Measurements from ENCODE around the gene CDT1. TPM values are rescaled to one million over a fixed set of nuclear protein-coding genes. Genes with fewer than 3 reads are reported as not detected.

The CDT1 gene
- total RNA-seq, 1 experiment from 2014 or later = 160 TPM

GRCh38 chr16:88833086-88833485, 29.5 kb downstream of the CDT1 start (continued):
- TF ChIP-seq SIN3A (IDR thresholded peaks at IDR 0.05; ENCODE audit: low read depth) (no peak), ZFX (IDR thresholded peaks at IDR 0.05) (no peak)

DNA sequence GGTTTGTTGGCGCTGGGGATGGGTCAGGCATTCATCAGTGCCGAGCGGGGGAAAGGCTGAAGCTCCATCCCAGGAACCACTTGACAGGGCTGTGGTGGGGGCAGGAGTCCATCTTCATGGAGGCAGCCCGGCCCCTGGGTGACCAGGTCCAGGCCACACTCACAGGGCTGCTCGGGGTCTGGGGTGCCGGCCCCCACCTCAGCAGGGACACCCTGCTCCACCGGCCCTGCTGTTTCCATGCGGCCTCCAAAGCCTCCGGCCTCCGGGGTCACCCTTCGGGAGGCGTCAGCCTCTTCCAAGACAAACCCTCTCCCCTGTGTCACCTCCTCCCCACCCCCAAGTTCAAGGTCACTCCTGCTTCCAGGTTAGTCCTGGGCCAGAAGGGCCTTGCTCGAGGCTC, 31.1 kb downstream of the CDT1 start:
- ChIA-PET RAD21 (ENCODE audit: low non-redundant PET in 1 of 2, low total read pairs in 2 of 2, uncharacterized antibody in 2 of 2, unreplicated experiment in 2 of 2) (no interaction called here), POLR2A (no interaction called here), CTCF (no interaction called here)
- no peak overlapping the region for H3K4me2 ChIP-seq (ENCODE audit: low read length)
- H3K27ac ChIP-seq (ENCODE audit: low read depth, low read length) = no peak overlapping the region
- H2AFZ ChIP-seq (ENCODE audit: low read depth, low read length, poor library complexity, severe bottlenecking) = no peak overlapping the region
- ATAC-seq (no peak), DNase-seq (ENCODE audit: low read depth, low spot score) (no peak)
- no peaks in the 10 kb centered on the region for H3K27me3 ChIP-seq (ENCODE audit: insufficient read depth, low read length)
- intact Hi-C loops (cut with micrococcal nuclease) = no loop called here
- H3K79me2 ChIP-seq (ENCODE audit: insufficient read depth, low read length) = no peaks in the 10 kb centered on the region
- H3K9me2 ChIP-seq (ENCODE audit: insufficient read depth) = no peaks in the 10 kb centered on the region
- H3K4me1 ChIP-seq (ENCODE audit: control insufficient read depth in 1 of 2, insufficient read depth in 2 of 2, low read length in 2 of 2) = peaks cover 0 to 4% of the 10 kb centered on the region in 2 experiments; a peak in 1 of 4 replicates
- H3K9ac ChIP-seq (ENCODE audit: low read length) = no peak overlapping the region
- H3K4me3 ChIP-seq (replicated peaks in 1 of 2; ENCODE audit: low read depth in 1 of 2, low read length in 2 of 2) = no peak overlapping the region
- H3K36me3 ChIP-seq (ENCODE audit: control insufficient read depth in 1 of 2, insufficient read depth in 2 of 2, low read length in 2 of 2) = no peaks in the 10 kb centered on the region
- no peak for TF ChIP-seq SP1 (IDR thresholded peaks at IDR 0.05; ENCODE audit: low read depth)
- TF ChIP-seq FOSL1 (IDR thresholded peaks at IDR 0.05; ENCODE audit: low read depth) = no peak
- no peak for TF ChIP-seq SIN3A (IDR thresholded peaks at IDR 0.05; ENCODE audit: low read depth)
- TF ChIP-seq POLR2AphosphoS5 (IDR thresholded peaks at IDR 0.05; ENCODE audit: low read depth, low read length) = no peak
- TF ChIP-seq TCF7L2 (IDR thresholded peaks at IDR 0.05; ENCODE audit: borderline replicate concordance, extremely low read depth, insufficient read depth, insufficient read length) = no peak
- no peak for TF ChIP-seq ZNF274 (IDR thresholded peaks at IDR 0.05; ENCODE audit: low read depth, low read length)
- no peak for TF ChIP-seq SRF (IDR thresholded peaks at IDR 0.05; ENCODE audit: low read depth)
- TF ChIP-seq, protein P1, sequence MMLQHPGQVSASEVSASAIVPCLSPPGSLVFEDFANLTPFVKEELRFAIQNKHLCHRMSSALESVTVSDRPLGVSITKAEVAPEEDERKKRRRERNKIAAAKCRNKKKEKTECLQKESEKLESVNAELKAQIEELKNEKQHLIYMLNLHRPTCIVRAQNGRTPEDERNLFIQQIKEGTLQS (IDR thresholded peaks at IDR 0.05) = no peak
- no peak for TF ChIP-seq YY1 (IDR thresholded peaks at IDR 0.05; ENCODE audit: extremely low read depth, insufficient replicate concordance, low read depth, low read length)
- TF ChIP-seq, protein P2, sequence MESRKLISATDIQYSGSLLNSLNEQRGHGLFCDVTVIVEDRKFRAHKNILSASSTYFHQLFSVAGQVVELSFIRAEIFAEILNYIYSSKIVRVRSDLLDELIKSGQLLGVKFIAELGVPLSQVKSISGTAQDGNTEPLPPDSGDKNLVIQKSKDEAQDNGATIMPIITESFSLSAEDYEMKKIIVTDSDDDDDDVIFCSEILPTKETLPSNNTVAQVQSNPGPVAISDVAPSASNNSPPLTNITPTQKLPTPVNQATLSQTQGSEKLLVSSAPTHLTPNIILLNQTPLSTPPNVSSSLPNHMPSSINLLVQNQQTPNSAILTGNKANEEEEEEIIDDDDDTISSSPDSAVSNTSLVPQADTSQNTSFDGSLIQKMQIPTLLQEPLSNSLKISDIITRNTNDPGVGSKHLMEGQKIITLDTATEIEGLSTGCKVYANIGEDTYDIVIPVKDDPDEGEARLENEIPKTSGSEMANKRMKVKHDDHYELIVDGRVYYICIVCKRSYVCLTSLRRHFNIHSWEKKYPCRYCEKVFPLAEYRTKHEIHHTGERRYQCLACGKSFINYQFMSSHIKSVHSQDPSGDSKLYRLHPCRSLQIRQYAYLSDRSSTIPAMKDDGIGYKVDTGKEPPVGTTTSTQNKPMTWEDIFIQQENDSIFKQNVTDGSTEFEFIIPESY (IDR thresholded peaks at IDR 0.05; ENCODE audit: extremely low read depth, insufficient replicate concordance, low read length) = no peak
- no peak for TF ChIP-seq CBX3 (IDR thresholded peaks at IDR 0.05; ENCODE audit: low read depth)
- TF ChIP-seq, protein P3, sequence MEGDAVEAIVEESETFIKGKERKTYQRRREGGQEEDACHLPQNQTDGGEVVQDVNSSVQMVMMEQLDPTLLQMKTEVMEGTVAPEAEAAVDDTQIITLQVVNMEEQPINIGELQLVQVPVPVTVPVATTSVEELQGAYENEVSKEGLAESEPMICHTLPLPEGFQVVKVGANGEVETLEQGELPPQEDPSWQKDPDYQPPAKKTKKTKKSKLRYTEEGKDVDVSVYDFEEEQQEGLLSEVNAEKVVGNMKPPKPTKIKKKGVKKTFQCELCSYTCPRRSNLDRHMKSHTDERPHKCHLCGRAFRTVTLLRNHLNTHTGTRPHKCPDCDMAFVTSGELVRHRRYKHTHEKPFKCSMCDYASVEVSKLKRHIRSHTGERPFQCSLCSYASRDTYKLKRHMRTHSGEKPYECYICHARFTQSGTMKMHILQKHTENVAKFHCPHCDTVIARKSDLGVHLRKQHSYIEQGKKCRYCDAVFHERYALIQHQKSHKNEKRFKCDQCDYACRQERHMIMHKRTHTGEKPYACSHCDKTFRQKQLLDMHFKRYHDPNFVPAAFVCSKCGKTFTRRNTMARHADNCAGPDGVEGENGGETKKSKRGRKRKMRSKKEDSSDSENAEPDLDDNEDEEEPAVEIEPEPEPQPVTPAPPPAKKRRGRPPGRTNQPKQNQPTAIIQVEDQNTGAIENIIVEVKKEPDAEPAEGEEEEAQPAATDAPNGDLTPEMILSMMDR (IDR thresholded peaks at IDR 0.05 in 2 of 3, conservative IDR thresholded peaks at IDR 0.05 in 1 of 3; ENCODE audit: borderline replicate concordance in 1 of 3, insufficient read depth in 1 of 3, low read depth in 2 of 3, low read length in 2 of 3) = no peak
- no peak for TF ChIP-seq EZH2 (IDR thresholded peaks at IDR 0.05)
- TF ChIP-seq, protein P4, sequence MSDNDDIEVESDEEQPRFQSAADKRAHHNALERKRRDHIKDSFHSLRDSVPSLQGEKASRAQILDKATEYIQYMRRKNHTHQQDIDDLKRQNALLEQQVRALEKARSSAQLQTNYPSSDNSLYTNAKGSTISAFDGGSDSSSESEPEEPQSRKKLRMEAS (IDR thresholded peaks at IDR 0.05) = no peak
- no peaks in the 10 kb centered on the region for H3K9me3 ChIP-seq (ENCODE audit: control insufficient read depth in 1 of 2, insufficient read depth in 1 of 2, low read depth in 1 of 2, low read length in 2 of 2)
- H4K20me1 ChIP-seq (ENCODE audit: insufficient read depth) = no peaks in the 10 kb centered on the region
- BruUV-seq (replicated peaks) = no TSS peak
